Jurkat, Clone E6-1 (cell line): Measurements from ENCODE around the gene TADA2B.

Source experiments
- DNase-seq: peaks from one replicate; pipeline ENCODE4 v3.0.0-alpha.2; 2011; ENCODE audit warnings: low read depth, low spot score
- H3K4me3 ChIP-seq: 2 replicates; pipeline ENCODE4 v1.5.1; 2011; ENCODE audit warnings: mild to moderate bottlenecking, low read length, control low read depth, moderate library complexity

The TADA2B gene

DNA sequence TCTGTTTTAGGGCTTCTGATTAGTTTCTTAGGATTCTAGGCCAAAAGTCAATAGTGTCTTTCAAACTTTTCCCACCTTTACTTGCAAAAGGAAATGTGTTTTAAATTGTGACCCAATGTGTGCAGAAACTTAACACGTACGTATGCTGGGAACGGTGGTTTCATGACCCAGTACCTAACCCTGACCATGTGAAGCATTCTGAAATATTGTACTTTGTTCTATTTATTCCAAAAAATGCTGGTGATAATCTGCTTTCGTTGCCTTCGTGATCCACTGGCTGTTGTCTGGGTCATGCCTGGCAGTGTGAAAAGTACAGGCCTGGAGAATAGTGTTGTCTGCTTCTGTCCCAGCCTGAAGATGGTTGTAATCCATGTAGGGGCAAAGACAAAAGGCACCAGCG, 26.7 kb upstream of the TADA2B start:
- H3K4me3 ChIP-seq: no peak overlapping the region
- no peak for DNase-seq

DNA sequence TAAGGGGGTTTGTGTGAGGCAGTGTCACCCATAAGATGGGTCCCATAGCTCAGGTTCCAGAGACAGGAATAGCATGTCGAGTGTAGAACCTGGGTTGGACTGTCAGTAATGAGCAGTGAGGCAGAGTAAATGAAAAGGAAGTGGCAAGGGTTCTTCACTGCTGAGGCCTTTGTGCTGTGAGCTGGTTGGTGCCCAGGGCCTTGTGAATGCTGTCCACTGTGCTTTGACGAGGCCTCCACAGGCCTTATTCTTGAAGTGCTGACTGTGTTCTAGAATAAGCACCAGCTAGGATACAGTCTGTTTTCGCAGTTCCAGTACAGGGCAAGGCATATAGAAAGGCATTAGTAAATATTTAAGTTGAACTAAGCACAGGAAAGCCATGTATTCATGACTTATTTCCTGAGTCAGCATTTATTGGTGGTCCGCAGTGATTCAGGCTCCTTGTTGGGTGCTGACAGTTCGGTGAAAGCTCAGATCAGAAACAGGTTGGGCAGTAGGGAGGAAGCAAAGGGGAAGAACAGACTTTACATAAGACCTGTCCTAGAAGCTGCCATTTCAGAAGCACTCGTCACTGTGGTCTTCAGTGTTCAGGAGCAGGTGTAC, 25.6 kb upstream of the TADA2B start:
- DNase-seq: no peak

DNA sequence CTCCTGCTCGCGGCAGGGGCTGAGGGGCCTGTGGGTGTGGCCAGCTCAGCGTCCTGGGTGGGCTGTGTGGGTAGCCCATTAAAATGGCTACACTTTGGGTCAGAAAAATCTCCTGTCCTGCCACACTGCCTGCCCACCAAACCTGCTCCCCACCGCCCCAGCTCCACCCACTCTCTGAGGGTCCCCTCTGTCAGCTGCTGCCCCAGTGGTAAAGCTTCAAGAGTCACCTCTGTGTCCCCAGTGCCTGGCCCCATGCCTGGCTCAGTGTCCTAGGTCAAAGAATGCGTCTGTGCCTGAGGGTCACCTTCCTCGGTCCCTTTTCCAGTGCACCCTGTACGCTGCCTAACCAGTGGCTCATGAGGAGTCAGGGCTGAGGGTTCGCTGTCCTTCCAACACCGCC, 24.9 kb upstream of the TADA2B start:
- no peak for DNase-seq

More for the DNA sequence above, 25.6 kb upstream of the TADA2B start:
- H3K4me3 ChIP-seq: no peak overlapping the region

DNA sequence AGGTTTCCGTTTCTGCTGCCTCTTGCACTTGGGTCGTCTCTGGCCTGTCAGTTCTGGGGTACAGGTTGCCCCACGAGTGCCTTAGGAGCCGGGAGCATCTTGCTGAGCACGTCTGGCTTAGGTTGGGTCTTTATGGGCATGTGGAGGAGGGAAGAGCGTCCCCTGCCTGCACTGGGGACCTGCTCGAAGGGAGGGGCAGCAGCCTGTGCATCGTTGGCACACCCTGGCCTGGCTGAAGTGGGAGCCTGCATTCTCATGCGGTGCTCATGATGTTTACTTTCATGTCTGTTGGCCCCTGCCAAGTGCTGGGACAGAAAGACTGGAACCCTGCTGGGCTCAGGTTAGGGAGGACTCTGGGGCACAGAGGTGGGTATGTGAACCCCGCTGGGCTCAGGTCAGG, 23.8 kb upstream of the TADA2B start:
- no peak overlapping the region for H3K4me3 ChIP-seq
- no peak for DNase-seq

More for the DNA sequence above, 24.9 kb upstream of the TADA2B start:
- no peak overlapping the region for H3K4me3 ChIP-seq

DNA sequence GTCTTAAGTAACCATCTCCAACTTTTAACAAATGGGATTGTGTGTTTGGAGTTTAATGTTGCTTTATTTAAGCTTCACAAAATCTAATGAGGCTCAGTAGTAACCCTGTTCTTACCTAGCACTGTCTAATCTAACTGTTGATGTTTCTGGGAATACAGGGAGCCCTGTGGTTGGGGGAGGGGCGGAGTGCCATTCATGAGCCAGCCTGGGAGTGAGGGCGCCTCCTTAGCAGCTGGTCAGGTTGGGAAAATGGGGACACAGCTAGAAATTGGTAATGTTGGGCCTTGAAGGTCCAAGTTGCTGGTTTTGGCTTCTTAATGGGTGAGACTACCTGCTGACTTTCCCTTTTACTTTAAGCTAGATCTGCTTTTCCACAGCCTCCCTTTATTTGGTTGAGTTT, 22.9 kb upstream of the TADA2B start:
- no peak overlapping the region for H3K4me3 ChIP-seq
- no peak for DNase-seq

DNA sequence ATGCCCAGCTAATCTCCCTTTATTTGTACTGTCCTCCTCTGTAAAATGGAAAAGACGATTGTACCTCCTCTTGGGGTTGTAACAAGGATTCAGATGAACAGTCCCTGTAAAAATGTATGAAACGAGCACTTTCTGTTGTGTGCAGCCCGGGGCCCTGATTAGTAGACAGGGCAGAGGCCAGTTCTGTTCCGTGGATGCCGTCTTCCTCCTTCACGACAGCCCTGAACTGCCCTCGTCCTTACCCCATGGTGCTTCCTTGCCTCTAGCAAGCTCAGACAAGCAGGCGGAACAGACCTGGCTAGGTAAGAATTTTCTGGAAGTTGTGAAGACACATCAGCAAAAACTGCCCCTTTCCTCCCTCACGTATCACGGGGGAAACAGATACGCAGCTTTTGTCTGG, 22.3 kb upstream of the TADA2B start:
- DNase-seq: no peak
- no peak overlapping the region for H3K4me3 ChIP-seq

DNA sequence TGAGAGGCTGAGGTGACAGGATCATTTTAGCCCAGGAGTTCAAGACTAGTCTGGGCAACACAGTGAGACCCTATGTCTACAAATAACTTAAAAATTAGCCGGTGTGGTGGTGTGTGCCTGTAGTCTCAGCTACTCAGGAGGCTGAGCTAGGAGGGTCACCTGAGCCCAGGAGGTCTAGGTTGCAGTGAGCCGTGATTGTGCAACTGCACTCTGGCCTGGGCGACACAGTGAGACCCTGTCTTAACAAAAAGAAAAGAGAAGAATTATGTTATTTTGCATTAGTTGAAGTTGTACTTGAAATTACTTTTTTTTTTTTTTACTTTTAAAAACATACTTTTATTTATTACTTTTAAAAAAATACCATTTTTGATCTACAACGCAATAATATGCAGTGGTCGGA, 21.8 kb upstream of the TADA2B start:
- no peak overlapping the region for H3K4me3 ChIP-seq
- no peak for DNase-seq

DNA sequence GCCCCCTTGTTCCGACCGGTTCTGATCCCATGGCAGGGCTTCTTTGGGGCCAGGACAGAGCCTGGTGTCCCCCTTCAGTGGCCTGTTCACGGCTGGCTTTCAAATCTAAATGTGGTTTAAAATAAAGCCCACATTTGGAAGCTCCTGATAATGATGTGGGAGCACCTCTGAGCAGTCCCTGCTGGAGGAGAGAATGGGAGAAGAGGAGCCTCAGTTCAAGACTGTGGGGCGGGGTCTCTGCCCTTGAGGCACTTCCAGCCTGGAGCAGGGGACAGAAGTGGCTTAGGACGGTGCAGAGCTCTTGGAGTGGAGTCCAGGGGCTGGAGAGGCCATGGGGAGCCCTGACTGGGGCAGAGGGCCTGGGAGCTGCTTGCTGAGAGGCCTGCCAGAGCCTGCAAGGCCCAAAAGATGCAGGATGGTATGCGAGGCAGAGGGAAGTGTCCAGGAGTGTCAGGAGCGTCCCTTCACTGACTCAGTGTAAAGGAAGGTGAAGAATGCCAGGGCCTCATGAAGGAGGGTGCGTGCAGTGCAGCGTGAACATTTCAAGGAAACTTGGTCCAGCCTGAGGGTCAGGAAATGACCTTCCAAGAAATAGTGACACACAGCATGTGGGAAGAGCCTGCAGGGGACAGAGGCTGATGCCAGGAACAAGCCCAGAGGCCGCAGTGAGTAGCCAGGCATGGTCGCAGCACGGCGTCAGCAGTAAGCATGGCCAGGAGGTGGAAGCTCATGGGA, 21.1 kb upstream of the TADA2B start:
- H3K4me3 ChIP-seq: no peak overlapping the region
- no peak for DNase-seq

DNA sequence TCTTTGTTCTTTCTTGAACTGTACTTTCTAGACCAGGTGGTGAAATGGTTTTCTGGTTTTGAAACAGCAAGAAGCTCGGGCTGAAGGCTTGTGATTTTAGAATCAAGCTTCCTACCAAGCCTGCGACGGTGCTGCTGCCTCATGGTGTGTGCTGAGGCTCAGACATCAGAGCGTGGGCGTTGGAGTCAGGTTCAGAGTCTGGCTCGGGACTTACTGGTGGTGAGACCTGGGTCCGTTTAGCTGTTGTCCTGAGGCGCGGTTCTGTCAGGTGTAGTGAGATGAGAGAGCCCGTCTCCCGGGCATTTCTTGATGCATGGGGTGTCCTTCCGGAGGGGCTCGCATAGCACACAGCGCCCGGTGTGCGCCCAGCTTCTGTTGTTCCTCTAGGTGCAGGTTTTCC, 19.7 kb upstream of the TADA2B start:
- no peak for DNase-seq
- no peak overlapping the region for H3K4me3 ChIP-seq

DNA sequence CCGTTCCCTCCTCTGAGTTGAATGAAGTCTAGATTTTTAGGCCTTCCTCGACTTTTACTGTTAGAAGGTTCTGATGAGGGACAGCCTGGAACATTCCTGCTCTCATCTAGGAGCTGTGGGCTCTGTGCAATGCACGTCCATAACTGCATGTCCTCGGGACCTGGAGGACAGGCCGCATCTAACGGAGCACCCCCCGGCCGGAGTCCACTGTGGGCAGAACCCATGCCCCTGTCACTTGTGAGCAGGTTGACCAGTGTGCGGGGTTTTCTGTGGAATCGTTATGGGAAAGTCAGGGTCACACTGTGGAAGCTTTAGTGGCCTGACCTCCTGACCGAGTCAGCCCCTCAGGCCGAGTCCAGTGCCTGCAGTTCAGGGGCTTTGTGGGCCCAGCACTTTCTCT, 19.3 kb upstream of the TADA2B start:
- no peak overlapping the region for H3K4me3 ChIP-seq
- DNase-seq: no peak

DNA sequence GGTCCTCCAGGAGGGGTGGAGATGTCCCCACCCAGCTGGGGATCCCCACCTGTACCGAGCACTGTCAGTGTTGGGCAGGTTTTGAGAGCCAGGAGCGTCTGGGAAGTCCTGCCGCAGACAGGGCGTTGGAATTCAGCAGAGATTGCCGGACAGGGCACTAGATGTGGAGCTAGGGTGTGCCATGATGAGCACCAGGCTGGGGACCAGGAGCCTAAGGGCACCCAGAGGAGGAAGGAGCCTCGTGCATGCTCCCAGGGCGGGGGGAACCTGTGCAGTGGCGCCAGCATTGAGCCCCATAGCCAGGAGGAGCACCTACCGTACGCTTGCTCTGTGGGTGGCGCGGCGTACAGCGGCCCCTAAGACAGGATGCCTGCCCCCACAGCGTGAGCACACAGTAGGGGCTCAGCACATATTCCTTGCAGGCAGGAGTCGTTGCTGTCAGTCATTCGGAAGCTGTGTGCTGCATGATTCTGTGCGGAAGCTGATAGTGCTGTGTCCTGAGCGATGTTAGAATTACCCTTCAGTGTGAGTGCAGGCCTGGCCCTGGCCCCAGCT, 18.8 kb upstream of the TADA2B start:
- no peak for DNase-seq
- no peak overlapping the region for H3K4me3 ChIP-seq

DNA sequence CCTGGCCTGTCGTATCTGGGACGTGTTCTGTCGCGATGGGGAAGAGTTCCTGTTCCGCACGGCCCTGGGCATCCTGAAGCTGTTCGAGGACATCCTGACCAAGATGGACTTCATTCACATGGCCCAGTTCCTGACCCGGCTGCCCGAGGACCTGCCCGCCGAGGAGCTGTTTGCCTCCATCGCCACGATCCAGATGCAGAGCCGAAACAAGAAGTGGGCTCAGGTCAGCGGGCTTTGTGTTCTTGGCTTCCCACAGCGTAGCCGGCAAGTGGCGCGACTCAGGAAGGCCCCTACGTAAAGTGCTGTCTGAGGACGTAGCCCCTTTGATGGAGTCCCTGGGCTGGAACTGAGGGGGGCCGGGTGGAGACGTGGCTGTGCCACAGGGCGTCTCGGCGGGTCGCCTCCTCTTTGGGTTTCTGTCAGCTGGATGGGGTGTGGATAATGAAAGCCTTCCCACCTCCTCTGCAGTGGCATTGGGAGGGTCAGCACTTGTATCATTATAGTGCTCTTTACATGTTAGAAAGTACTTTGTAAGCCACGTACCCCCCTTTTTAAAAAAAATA, 18.1 kb upstream of the TADA2B start:
- no peak overlapping the region for H3K4me3 ChIP-seq
- DNase-seq: no peak

DNA sequence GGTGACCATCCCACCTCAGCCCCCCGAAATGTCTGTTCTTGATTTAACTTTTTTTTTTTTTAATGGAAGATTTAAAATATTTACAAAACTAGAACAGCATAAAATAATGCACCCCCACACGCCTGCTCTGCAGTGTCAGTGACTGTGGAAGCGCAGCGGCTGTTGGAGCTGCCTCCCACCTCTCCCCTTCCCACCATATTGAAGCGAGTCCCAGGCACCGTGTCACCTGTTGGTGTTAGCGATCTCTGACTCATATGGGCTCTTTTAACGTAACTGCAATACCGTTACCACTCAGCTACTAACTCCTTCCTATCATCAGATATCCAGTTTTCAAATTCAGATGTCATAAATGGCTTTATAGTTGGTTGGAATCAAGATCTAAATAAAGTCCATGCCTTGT, 17.1 kb upstream of the TADA2B start:
- H3K4me3 ChIP-seq: no peak overlapping the region
- no peak for DNase-seq

DNA sequence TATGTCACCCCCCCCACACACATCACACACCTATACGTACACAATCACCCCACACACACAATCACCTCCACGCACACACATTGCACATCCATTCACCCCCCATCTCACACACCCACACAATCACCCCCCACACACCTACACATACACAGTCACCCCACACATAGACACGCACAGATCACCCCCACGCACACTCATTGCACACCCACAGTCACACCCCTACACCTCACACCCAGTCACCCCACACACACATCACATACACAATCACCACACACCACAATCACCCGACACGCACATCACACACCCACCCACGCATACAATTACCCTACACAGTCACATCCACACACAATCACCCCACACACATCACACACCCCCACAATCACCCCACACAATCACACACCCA, 15.9 kb upstream of the TADA2B start:
- DNase-seq: no peak
- H3K4me3 ChIP-seq: no peak overlapping the region

DNA sequence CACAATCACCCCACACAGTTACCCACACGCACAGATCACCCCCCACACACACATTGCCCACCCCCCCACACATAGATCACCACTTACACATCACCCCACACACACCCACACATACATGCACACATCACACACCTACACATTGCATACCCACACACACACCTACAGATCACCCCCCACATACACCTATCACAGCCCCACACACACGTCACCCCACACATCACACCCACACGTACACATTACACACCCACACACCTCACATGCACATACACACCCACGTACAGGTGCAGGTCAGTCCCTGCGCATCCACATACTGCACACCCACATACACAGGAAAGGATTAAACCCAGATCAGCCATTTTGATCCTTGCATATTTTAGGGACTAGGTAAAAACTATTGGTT, 15.3 kb upstream of the TADA2B start:
- DNase-seq: no peak
- no peak overlapping the region for H3K4me3 ChIP-seq

DNA sequence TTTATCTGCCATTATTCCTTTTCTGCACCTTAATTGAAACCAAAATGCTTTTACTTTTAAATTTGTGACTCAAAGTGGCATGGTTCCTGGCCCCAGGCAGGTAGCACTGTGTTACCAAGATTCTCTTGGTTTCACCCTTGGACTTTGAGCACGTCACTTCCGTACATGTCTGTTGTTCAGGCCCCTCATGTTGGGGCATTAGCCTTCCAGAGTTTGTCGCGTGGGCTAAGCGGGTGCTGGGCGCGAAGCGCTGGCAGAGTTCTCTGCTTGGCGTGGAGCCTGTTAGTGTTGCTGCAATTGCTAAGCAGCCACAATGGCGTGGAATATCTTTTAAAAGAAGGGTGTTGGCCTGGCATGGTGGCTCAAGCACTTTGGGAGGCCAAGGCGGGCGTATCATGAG, 14.0 kb upstream of the TADA2B start:
- H3K4me3 ChIP-seq: no peak overlapping the region
- DNase-seq: no peak

DNA sequence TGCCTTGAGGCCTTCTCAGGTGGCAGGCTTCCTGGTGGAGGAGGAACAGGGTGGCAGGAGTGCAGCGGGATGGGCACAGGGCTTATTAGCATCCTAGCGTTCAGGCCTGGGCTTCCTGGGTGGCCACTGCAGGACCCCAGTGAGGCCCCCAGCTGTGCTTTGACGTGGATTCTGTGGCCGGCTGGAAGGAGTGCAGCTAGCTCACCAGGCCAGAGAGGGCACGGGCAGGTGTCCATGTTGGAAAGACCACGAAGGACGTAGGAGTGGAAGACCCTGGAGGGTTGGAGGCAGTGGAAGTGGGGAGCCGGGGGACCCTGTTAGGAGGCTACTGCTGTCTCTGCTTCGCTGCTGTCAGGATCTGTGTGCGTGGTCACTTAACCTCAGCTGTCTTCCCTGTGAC, 13.3 kb upstream of the TADA2B start:
- DNase-seq: no peak
- H3K4me3 ChIP-seq: no peak overlapping the region

DNA sequence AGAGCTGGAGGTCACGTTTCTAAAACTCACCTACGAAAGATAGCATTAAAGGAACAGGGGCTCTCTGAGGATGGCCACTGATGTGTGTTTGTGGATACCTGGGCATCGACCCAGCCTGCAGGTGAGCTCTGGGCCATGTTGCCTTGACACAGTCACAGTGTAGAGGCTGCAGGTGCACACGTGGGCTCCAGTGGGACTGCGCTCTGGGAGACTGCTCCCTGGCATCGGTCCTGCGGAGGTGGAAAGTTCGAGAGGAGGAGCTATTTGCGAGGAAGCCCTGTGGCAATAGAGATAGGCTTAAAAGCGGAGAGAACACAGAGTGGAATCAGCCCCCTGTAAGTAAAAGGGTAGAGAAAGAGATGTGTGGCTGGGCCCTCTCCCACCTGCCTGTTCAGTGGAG, 12.3 kb upstream of the TADA2B start:
- no peak overlapping the region for H3K4me3 ChIP-seq
- DNase-seq: no peak

DNA sequence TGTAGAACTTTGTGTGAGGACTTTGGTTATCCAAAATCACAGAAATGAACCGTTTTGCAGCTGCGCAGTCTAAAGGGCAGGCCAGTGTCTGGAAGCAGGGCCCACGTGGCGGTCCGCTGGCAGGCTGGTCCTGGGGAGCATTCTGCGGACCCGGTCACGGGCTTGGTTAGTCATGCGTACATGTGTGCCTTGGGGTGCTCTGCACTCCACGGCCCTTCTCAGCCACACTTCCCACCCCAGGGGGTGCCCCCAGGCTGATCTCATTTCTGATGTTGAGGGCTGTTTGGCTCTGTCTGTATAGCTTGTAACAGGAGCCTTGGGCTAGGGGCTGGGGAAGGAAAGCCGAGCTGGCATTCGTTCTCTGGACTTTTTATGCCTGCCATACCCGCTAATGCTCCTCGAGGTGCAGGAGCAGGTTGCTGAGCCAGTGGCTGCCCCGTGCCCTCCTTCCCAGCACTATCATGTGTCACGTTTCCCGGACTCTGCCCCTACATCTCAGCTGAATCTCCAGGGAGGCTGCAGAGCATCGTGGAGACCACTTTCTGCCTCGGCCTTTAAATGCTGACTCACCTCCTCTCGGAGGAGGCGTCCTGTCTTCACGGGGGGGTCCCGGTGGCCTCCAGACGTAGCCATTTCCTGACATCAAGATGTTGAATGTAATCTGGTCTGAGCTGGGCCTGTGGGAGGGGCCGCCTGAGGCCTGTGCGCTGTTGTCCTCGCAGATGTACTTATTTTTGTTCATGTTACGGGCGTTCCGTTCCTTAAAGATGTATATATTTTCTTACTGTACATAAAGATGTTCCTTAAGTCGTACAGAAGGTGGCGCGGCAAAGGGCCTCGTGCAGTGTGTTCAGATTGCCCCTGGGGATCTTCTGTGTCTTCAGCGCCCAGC, 11.4 kb upstream of the TADA2B start:
- no peak for DNase-seq

DNA sequence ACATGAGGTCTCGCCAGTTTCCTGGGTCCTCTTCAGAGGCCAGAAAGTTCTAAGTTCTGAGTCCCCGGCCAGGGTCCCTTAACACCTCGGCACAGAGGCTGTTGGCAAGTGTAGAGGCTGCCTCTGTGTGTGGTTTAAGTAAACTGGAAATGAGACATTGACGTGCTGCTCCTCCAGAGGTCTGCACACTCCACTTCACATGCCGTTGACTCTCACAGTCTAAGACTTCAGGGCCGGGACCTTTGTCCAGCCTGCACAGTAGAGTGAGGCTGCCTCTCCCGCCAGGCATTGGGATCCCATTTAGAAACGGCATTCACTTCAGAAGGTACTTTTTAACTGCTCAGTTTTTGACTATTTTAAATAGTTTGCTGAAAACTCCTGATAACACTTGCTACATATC, 10.6 kb upstream of the TADA2B start:
- no peak overlapping the region for H3K4me3 ChIP-seq
- DNase-seq: no peak

More for the DNA sequence above, 11.4 kb upstream of the TADA2B start:
- H3K4me3 ChIP-seq: no peak overlapping the region
